K562 (cell line): ENCODE data around the gene TECPR2. TPM values are rescaled to one million over a fixed set of nuclear protein-coding genes. Genes with fewer than 3 reads are reported as not detected.

Experiments
- C11orf30 ChIP-seq: fragments of 450-650 bp; IDR thresholded peaks from 2 replicates; pipeline ENCODE4 v1.6.1; 2016; ENCODE audit warnings: low read depth, mild to moderate bottlenecking
- GATAD2B ChIP-seq: fragments of 450-650 bp; IDR thresholded peaks from 2 replicates; pipeline ENCODE4 v1.6.1; 2017; ENCODE audit warnings: mild to moderate bottlenecking, borderline replicate concordance
- HMGN3 ChIP-seq: IDR thresholded peaks from 2 replicates; pipeline ENCODE4 v1.6.1; 2011; ENCODE audit warnings: borderline replicate concordance, low read depth, mild to moderate bottlenecking, mixed read lengths, low read length; ENCODE audit not compliant: insufficient read length; ENCODE audit errors: extremely low read depth
- KAT2B ChIP-seq: IDR thresholded peaks from one replicate; pipeline ENCODE4 v1.6.1; 2012; ENCODE audit warnings: low read depth, mild to moderate bottlenecking, control low read depth, inconsistent platforms, low read length, moderate library complexity
- SUPT5H ChIP-seq: fragments of 450-650 bp; IDR thresholded peaks from 2 replicates; pipeline ENCODE4 v1.6.1; 2016
- TEAD4 ChIP-seq, 2 experiments: sonication (generic) in 1 of 2; formaldehyde crosslinking in 1 of 2; IDR thresholded peaks; 2 replicates each; pipeline versions ENCODE4 v1.6.1 to v1.8.0; 2012 to 2022; ENCODE audit warnings: borderline replicate concordance in 1 of 2, inconsistent platforms in 1 of 2, low read length in 1 of 2, mild to moderate bottlenecking in 1 of 2, missing genetic modification reagents in 1 of 2
- WHSC1 ChIP-seq: IDR thresholded peaks from one replicate; pipeline ENCODE4 v1.6.1; 2012; ENCODE audit warnings: low read length, control low read depth, inconsistent platforms
- XRCC4 ChIP-seq: IDR thresholded peaks from one replicate; pipeline ENCODE4 v1.6.1; 2011; ENCODE audit not compliant: insufficient read depth, insufficient read length; ENCODE audit errors: extremely low read depth
- ZBTB40 ChIP-seq, 2 experiments: fragments of 450-650 bp in 1 of 2; sonication (generic) in 1 of 2; formaldehyde crosslinking in 1 of 2; IDR thresholded peaks; 2 replicates each; pipeline versions ENCODE4 v1.7.1 to v1.9.0; 2016 to 2022; ENCODE audit warnings: inconsistent platforms in 1 of 2, mild to moderate bottlenecking in 1 of 2, missing genetic modification reagents in 1 of 2
- ZHX1 ChIP-seq: fragments of 150-350 bp; conservative IDR thresholded peaks from 2 replicates; pipeline ENCODE4 v1.6.1; 2014; ENCODE audit warnings: low read length
- ZNF717 ChIP-seq: fragments of 250-450 bp; sonication (Bioruptor Pico); IDR thresholded peaks from 2 replicates; pipeline ENCODE4 v1.5.0; 2021
- ZNF740 ChIP-seq, 3 experiments: fragments of 200-800 bp in 1 of 3; sonication (Bioruptor generic) in 1 of 3; sonication (generic) in 1 of 3; formaldehyde crosslinking in 1 of 3; IDR thresholded peaks; 2 replicates each; pipeline versions ENCODE4 v1.6.1 to v1.8.0; 2016 to 2022; ENCODE audit warnings: mild to moderate bottlenecking in 2 of 3, missing compliant biosample characterization in 2 of 3, missing genetic modification characterization in 2 of 3, missing genetic modification reagents in 1 of 3
- polyA plus RNA-seq, 8 experiments: library from polyadenylated mRNA; depleted of rRNA in 4 of 8; stranded (reverse) in 5 of 8; unstranded in 3 of 8; fragments of >200 nt; fragmentation: Nextera tagmentation in 2 of 8; fragmentation: Illumina TruSeq in 1 of 8; extraction: Ambion mirVana in 2 of 8; extraction: Trizol in 1 of 8; gene quantifications; 2 replicates each; pipeline versions ENCODE4 v1.2.1 to v1.2.3, GENCODE V29; 2011 to 2014; ENCODE audit warnings: inconsistent platforms in 1 of 8, missing spikeins in 1 of 8
- total RNA-seq, 7 experiments: library from RNA; depleted of rRNA in 6 of 7; stranded (reverse); fragments of >200 nt in 6 of 7; fragmentation: Illumina TruSeq in 2 of 7; extraction: Trizol in 2 of 7; gene quantifications; 2 replicates each; pipeline versions ENCODE4 v1.2.1 to v1.2.3, GENCODE V29; 2011 to 2021; ENCODE audit warnings: low replicate concordance in 1 of 7

The TECPR2 gene
- total and polyA plus RNA-seq, 9 of the 15 experiments (the other 6 are each of a cell fraction or from before 2014, with no cell fraction given) = 0.04 to 3.0 (median 0.83) TPM

- TF ChIP-seq ZNF740 (CRISPR knock-in tag; IDR thresholded peaks at IDR 0.05) (no peak), ZNF740 (tag; IDR thresholded peaks at IDR 0.05) (no peak), HMGN3 (peak; percentile 20), ZHX1 (no peak), C11orf30 (peak; percentile 15), SUPT5H (peak; percentile 60), GATAD2B (0 out of 2 replicates have a peak, but pooled peaks have one; percentile 19), TEAD4 (IDR thresholded peaks at IDR 0.05; ENCODE audit: low read length) (no peak), TEAD4 (CRISPR knock-in tag; IDR thresholded peaks at IDR 0.05; ENCODE audit: borderline replicate concordance) (no peak), WHSC1 (no peak), ZBTB40 (IDR thresholded peaks at IDR 0.05) (no peak), ZBTB40 (CRISPR knock-in tag; IDR thresholded peaks at IDR 0.05) (no peak), ZNF717 (no peak), XRCC4 (no peak), KAT2B (peak; percentile 28)
These were observed 161.9 kb downstream of the TECPR2 start (continued) for GRCh38 chr14:102524451-102525218.
